HEK293 (cell line): ENCODE measurements around the gene TSPEAR.

ENCODE experiments used
- CTCF ChIA-PET: fragments of 350-600 bp; formaldehyde crosslinking; extraction: SDS; loops from one replicate; lab custom pipeline; 2021; ENCODE audit warnings: antibody characterized with exemption; lab: Yijun Ruan, JAX
- POLR2A ChIA-PET: fragments of 300-600 bp; formaldehyde crosslinking; extraction: SDS; loops from one replicate; lab custom pipeline; 2020; ENCODE audit warnings: antibody characterized with exemption, inconsistent platforms; lab: Yijun Ruan, JAX
- H3K27ac ChIP-seq: fragments of 200-500 bp; sonication (Bioruptor generic); 2 replicates; pipeline ENCODE4 v1.5.1; 2014; ENCODE audit warnings: low read depth, low read length, control low read depth, inconsistent platforms; ENCODE audit errors: extremely low read depth
- H3K36me3 ChIP-seq, 2 experiments: fragments of 200-500 bp in 1 of 2; sonication (Bioruptor generic) in 1 of 2; 1 replicate in 1 of 2; 2 replicates in 1 of 2; pipeline ENCODE4 v1.5.1; 2014 to 2017; ENCODE audit warnings: inconsistent platforms in 2 of 2, low read length in 2 of 2; ENCODE audit not compliant: control insufficient read depth in 2 of 2, insufficient read depth in 1 of 2
- H3K4me1 ChIP-seq: fragments of 200-500 bp; sonication (Bioruptor generic); 2 replicates; pipeline ENCODE4 v1.5.1; 2014; ENCODE audit warnings: mild to moderate bottlenecking, low read length, inconsistent platforms; ENCODE audit not compliant: control insufficient read depth, insufficient read depth
- H3K4me3 ChIP-seq: 2 replicates; pipeline ENCODE4 v1.5.1; 2011; ENCODE audit warnings: low read depth, mild to moderate bottlenecking, control low read depth, low read length, moderate library complexity
- H3K9me3 ChIP-seq: fragments of 200-500 bp; sonication (Bioruptor generic); 2 replicates; pipeline ENCODE4 v1.5.1; 2014; ENCODE audit warnings: low read depth, low read length, inconsistent platforms; ENCODE audit not compliant: control insufficient read depth, insufficient read depth
- HOXA7 ChIP-seq: sonication (generic); formaldehyde crosslinking; IDR thresholded peaks from 2 replicates; pipeline ENCODE4 v1.8.1; 2022; ENCODE audit warnings: missing genetic modification reagents, borderline replicate concordance
- KLF16 ChIP-seq: fragments of 450-650 bp; formaldehyde crosslinking; IDR thresholded peaks from 2 replicates; pipeline ENCODE4 v1.5.1; 2017; ENCODE audit warnings: missing biosample characterization, missing genetic modification characterization
- RBAK ChIP-seq: fragments of 450-650 bp; formaldehyde crosslinking; IDR thresholded peaks from 2 replicates; pipeline ENCODE4 v1.5.1; 2016; ENCODE audit warnings: missing biosample characterization, missing genetic modification characterization
- SETDB1 ChIP-seq: IDR thresholded peaks from one replicate; pipeline ENCODE4 v1.6.1; 2017; ENCODE audit warnings: mild to moderate bottlenecking, low read length, moderate library complexity, mixed read lengths; ENCODE audit not compliant: insufficient read length
- SP2 ChIP-seq: fragments of 450-650 bp; formaldehyde crosslinking; IDR thresholded peaks from 2 replicates; pipeline ENCODE4 v1.5.1; 2016; ENCODE audit warnings: missing biosample characterization, missing genetic modification characterization
- ZBTB17 ChIP-seq: fragments of 450-650 bp; formaldehyde crosslinking; IDR thresholded peaks from 2 replicates; pipeline ENCODE4 v1.5.1; 2016; ENCODE audit warnings: missing biosample characterization, missing genetic modification characterization
- ZFP37 ChIP-seq: fragments of 450-650 bp; formaldehyde crosslinking; IDR thresholded peaks from 2 replicates; pipeline ENCODE4 v1.5.1; 2016; ENCODE audit warnings: missing biosample characterization, missing genetic modification characterization
- ZNF157 ChIP-seq: fragments of 450-650 bp; formaldehyde crosslinking; IDR thresholded peaks from 2 replicates; pipeline ENCODE4 v1.5.1; 2016; ENCODE audit warnings: missing biosample characterization, missing genetic modification characterization
- ZNF335 ChIP-seq: fragments of 450-650 bp; formaldehyde crosslinking; conservative IDR thresholded peaks from 2 replicates; pipeline ENCODE4 v1.5.1; 2016; ENCODE audit warnings: missing biosample characterization, missing genetic modification characterization
- ZNF341 ChIP-seq: fragments of 450-650 bp; formaldehyde crosslinking; IDR thresholded peaks from 2 replicates; pipeline ENCODE4; 2016; ENCODE audit warnings: low read depth, missing biosample characterization, missing genetic modification characterization
- ZNF350 ChIP-seq: fragments of 450-650 bp; formaldehyde crosslinking; IDR thresholded peaks from 2 replicates; pipeline ENCODE4 v1.5.0; 2017; ENCODE audit warnings: missing biosample characterization, mild to moderate bottlenecking, missing genetic modification characterization
- ZNF560 ChIP-seq: fragments of 450-650 bp; formaldehyde crosslinking; IDR thresholded peaks from 2 replicates; pipeline ENCODE4 v1.5.1; 2017; ENCODE audit warnings: missing biosample characterization, missing genetic modification characterization, borderline replicate concordance
- ZNF621 ChIP-seq: fragments of 450-650 bp; formaldehyde crosslinking; IDR thresholded peaks from 2 replicates; pipeline ENCODE4 v1.5.1; 2017; ENCODE audit warnings: missing biosample characterization, missing genetic modification characterization
- ZNF654 ChIP-seq: fragments of 450-650 bp; formaldehyde crosslinking; IDR thresholded peaks from 2 replicates; pipeline ENCODE4 v1.5.1; 2016; ENCODE audit warnings: low read depth, missing biosample characterization, missing genetic modification characterization
- ZSCAN16 ChIP-seq: fragments of 450-650 bp; formaldehyde crosslinking; IDR thresholded peaks from 2 replicates; pipeline ENCODE4 v1.5.1; 2016; ENCODE audit warnings: missing biosample characterization, missing genetic modification characterization
- TF ChIP-seq, protein P1 (sequence below): fragments of 450-650 bp; formaldehyde crosslinking; IDR thresholded peaks from 2 replicates; pipeline ENCODE4 v1.5.1; 2016; ENCODE audit warnings: missing biosample characterization, missing genetic modification characterization, low read depth
- TF ChIP-seq, protein P2 (sequence below): fragments of 450-650 bp; formaldehyde crosslinking; IDR thresholded peaks from 2 replicates; pipeline ENCODE4 v1.5.1; 2016; ENCODE audit warnings: missing biosample characterization, missing genetic modification characterization
- TF ChIP-seq, protein P3 (sequence below): fragments of 450-650 bp; formaldehyde crosslinking; IDR thresholded peaks from 2 replicates; pipeline ENCODE4 v1.5.1; 2016; ENCODE audit warnings: missing biosample characterization, missing genetic modification characterization

TSPEAR gene

DNA sequence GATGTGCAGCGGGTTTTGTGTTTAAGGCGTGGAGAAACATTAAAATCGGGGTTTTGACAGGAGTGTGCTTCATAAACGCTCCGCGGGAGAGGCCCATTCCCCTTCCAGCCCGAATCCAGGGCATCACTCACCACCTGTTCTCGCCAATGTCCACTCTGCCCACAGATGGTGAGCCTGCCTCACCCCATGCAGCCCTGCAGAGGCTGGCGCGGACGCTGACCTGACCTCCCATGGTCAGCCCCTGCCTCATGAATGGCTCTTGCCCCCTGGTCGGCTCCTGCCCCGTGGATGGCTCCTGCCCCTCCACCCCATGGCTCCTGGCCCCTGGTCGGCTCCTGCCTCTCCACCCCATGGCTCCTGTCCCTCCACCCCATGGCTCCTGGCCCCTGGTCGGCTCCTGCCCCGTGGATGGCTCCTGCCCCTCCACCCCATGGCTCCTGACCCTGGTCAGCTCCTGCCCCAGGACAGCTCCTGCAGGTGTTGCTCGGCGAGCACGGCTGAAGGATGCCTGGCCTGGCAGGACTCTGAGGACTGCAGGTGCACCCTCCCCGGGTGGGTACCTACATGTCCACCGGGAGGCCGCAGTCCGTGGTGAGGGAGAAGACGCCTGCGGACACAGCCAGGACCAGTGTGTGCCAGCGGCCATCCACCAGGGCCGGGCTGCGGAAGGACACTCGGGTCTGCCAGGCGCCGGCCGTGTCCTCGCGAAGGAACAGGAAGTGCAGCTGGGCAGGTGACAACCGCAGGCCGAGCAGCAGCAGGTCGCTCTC lies 178.1 kb downstream of the TSPEAR start:
- Histone ChIP-seq H3K4me3 (no peak overlapping the region), H3K4me1 (no peaks in the 10 kb centered on the region), H3K36me3 (no peaks in the 10 kb centered on the region), H3K27ac (no peak overlapping the region)
- ChIA-PET CTCF (interaction anchor here (0.5 to 1.3 kb wide), 2 partner anchors 23 to 260 kb away, joined by 3 to 6 read pairs; no protein-coding TSS in a partner anchor), POLR2A (no interaction called here)
- TF ChIP-seq KLF16 (tag by site-specific recombination) (no peak), ZNF621 (tag by site-specific recombination) (no peak), ZBTB17 (tag by site-specific recombination) (no peak)
- TF ChIP-seq, protein P1, sequence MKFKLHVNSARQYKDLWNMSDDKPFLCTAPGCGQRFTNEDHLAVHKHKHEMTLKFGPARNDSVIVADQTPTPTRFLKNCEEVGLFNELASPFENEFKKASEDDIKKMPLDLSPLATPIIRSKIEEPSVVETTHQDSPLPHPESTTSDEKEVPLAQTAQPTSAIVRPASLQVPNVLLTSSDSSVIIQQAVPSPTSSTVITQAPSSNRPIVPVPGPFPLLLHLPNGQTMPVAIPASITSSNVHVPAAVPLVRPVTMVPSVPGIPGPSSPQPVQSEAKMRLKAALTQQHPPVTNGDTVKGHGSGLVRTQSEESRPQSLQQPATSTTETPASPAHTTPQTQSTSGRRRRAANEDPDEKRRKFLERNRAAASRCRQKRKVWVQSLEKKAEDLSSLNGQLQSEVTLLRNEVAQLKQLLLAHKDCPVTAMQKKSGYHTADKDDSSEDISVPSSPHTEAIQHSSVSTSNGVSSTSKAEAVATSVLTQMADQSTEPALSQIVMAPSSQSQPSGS (tag by site-specific recombination) = no peak
- TF ChIP-seq, all 188 proteins: peak for 0
- H3K9me3 ChIP-seq = no peaks in the 10 kb centered on the region

DNA sequence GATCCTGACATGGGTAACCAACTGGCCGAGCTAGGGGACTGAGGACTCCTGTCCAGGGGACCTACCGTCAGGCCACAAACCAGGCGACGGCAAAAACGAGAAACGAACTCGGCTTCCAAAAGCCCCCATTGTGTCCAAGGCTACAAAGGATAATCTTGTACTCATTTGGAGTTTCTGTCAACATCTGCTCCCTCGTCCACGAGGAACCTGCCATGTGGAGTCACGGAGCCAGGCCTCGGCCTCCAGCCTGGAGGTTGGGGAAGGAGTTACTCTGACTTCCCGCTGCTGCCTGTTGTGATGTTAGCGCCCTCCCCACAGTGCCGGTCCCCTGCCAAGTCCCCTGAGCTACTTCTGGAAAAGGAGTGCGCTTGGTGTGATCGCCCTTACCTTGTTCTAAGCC lies 178.7 kb downstream of the TSPEAR start:
- Histone ChIP-seq H3K4me1 (no peaks in the 10 kb centered on the region), H3K4me3 (no peak overlapping the region), H3K36me3 (no peaks in the 10 kb centered on the region), H3K27ac (no peak overlapping the region), H3K9me3 (no peaks in the 10 kb centered on the region)
- ChIA-PET CTCF (interaction anchor here (0.5 to 1.3 kb wide), 2 partner anchors 23 to 261 kb away, joined by 3 to 6 read pairs; no protein-coding TSS in a partner anchor), POLR2A (no interaction called here)
- TF ChIP-seq ZNF341 (no peak), ZNF335 (tag by site-specific recombination) (no peak), ZNF350 (tag by site-specific recombination) (no peak), HOXA7 (no peak), RBAK (tag by site-specific recombination) (no peak), ZNF621 (tag by site-specific recombination) (no peak), SETDB1 (no peak), ZSCAN16 (tag by site-specific recombination) (no peak), ZFP37 (tag by site-specific recombination) (no peak), ZNF157 (no peak), ZNF560 (tag by site-specific recombination) (no peak), SP2 (tag by site-specific recombination) (no peak), ZNF654 (tag by site-specific recombination) (no peak)
- TF ChIP-seq, protein P2, sequence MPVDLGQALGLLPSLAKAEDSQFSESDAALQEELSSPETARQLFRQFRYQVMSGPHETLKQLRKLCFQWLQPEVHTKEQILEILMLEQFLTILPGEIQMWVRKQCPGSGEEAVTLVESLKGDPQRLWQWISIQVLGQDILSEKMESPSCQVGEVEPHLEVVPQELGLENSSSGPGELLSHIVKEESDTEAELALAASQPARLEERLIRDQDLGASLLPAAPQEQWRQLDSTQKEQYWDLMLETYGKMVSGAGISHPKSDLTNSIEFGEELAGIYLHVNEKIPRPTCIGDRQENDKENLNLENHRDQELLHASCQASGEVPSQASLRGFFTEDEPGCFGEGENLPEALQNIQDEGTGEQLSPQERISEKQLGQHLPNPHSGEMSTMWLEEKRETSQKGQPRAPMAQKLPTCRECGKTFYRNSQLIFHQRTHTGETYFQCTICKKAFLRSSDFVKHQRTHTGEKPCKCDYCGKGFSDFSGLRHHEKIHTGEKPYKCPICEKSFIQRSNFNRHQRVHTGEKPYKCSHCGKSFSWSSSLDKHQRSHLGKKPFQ (tag by site-specific recombination) = no peak
- TF ChIP-seq, protein P3, sequence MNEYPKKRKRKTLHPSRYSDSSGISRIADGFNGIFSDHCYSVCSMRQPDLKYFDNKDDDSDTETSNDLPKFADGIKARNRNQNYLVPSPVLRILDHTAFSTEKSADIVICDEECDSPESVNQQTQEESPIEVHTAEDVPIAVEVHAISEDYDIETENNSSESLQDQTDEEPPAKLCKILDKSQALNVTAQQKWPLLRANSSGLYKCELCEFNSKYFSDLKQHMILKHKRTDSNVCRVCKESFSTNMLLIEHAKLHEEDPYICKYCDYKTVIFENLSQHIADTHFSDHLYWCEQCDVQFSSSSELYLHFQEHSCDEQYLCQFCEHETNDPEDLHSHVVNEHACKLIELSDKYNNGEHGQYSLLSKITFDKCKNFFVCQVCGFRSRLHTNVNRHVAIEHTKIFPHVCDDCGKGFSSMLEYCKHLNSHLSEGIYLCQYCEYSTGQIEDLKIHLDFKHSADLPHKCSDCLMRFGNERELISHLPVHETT (tag by site-specific recombination) = no peak
